HEK293 (cell line): ENCODE measurements around the gene PEF1.

Source experiments
- BCL11B ChIP-seq: fragments of 450-650 bp; formaldehyde crosslinking; IDR thresholded peaks from 2 replicates; pipeline ENCODE4 v1.5.1; 2016; ENCODE audit warnings: low read depth, missing biosample characterization, missing genetic modification characterization
- CTCF ChIP-seq: fragments of 450-650 bp; formaldehyde crosslinking; IDR thresholded peaks from 2 replicates; pipeline ENCODE4 v1.5.1; 2016; ENCODE audit warnings: missing biosample characterization, missing genetic modification characterization
- ZBTB21 ChIP-seq: fragments of 450-650 bp; formaldehyde crosslinking; IDR thresholded peaks from 2 replicates; pipeline ENCODE4 v1.5.1; 2017; ENCODE audit warnings: missing biosample characterization, missing genetic modification characterization
- ZNF169 ChIP-seq: fragments of 450-650 bp; formaldehyde crosslinking; IDR thresholded peaks from 2 replicates; pipeline ENCODE4 v1.5.1; 2016; ENCODE audit warnings: missing biosample characterization, missing genetic modification characterization
- ZNF175 ChIP-seq: fragments of 450-650 bp; formaldehyde crosslinking; IDR thresholded peaks from 2 replicates; pipeline ENCODE4 v1.5.1; 2016; ENCODE audit warnings: missing biosample characterization, missing genetic modification characterization
- ZNF274 ChIP-seq, 2 experiments: fragments of 200-500 bp in 1 of 2; fragments of 450-650 bp in 1 of 2; sonication (Bioruptor generic) in 1 of 2; formaldehyde crosslinking in 1 of 2; IDR thresholded peaks; 2 replicates each; pipeline versions ENCODE4 v1.5.1 to v1.6.1; 2014 to 2016; ENCODE audit warnings: borderline replicate concordance in 1 of 2, inconsistent platforms in 1 of 2, low read length in 1 of 2, missing biosample characterization in 1 of 2, missing genetic modification characterization in 1 of 2
- ZNF449 ChIP-seq: fragments of 450-650 bp; formaldehyde crosslinking; IDR thresholded peaks from 2 replicates; pipeline ENCODE4 v1.5.1; 2017; ENCODE audit warnings: missing biosample characterization, mild to moderate bottlenecking, missing genetic modification characterization, moderate library complexity
- ZNF501 ChIP-seq: fragments of 450-650 bp; formaldehyde crosslinking; IDR thresholded peaks from 2 replicates; pipeline ENCODE4 v1.5.1; 2016; ENCODE audit warnings: missing biosample characterization, missing genetic modification characterization
- ZNF514 ChIP-seq: fragments of 450-650 bp; formaldehyde crosslinking; IDR thresholded peaks from 2 replicates; pipeline ENCODE4 v1.5.1; 2016; ENCODE audit warnings: missing biosample characterization, missing genetic modification characterization

GRCh38 chr1:31671561-31672201, 27.0 kb upstream of the PEF1 start:
- TF ChIP-seq ZNF175 (tag by site-specific recombination) (no peak), ZNF501 (tag by site-specific recombination) (no peak), CTCF (tag by site-specific recombination) (no peak), ZNF169 (tag by site-specific recombination) (no peak), BCL11B (tag by site-specific recombination) (no peak), ZBTB21 (tag by site-specific recombination) (no peak), ZNF449 (tag by site-specific recombination) (no peak), ZNF274 (IDR thresholded peaks at IDR 0.05; ENCODE audit: low read length) (no peak), ZNF274 (tag by site-specific recombination; IDR thresholded peaks at IDR 0.05; ENCODE audit: borderline replicate concordance) (no peak), ZNF514 (tag by site-specific recombination) (no peak)
